Upper lobe of left lung (tissue), 4 donors: ENCODE results near the gene SPATA3.

ENCODE experiments used
- POLR2A ChIP-seq, 4 donors: fragments of 450-650 bp; IDR thresholded peaks; one replicate each; pipeline ENCODE4 v1.5.1; 2016 to 2017; ENCODE audit warnings: antibody characterized with exemption in 4 of 4, mild to moderate bottlenecking in 2 of 4
- POLR2AphosphoS5 ChIP-seq, 2 donors: sonication (generic); formaldehyde crosslinking; IDR thresholded peaks; one replicate each; pipeline ENCODE4 v1.5.1; 2017; ENCODE audit warnings: antibody characterized with exemption in 2 of 2

DNA sequence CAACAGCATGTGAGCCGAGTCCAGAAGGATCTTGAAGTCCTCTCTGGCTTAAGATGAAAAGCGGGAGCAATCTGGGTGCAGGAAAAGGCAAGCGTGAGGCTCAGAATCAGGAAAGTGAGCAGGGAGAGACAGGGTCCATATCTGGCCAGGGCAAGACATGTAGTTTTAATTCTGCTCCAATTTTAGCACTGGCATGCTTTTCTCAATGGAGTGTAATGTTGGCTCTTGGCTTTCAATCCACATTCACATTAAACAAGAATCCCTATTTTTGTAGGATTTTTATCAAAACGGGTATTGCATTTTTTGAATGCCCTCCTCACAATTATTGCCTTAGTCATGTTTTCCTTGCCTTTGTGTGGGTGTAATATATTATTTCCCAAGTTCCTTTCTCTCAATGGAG is 6.0 kb downstream of the SPATA3 start:
- TF ChIP-seq POLR2A (IDR thresholded peaks at IDR 0.05) = no peak
- TF ChIP-seq POLR2AphosphoS5 (IDR thresholded peaks at IDR 0.05) = no peak
